Measurements from ENCODE around the gene PLA2G4B. TPM values are rescaled to one million over a fixed set of nuclear protein-coding genes. Genes with fewer than 3 reads are reported as not detected.

Gene PLA2G4B
- total RNA-seq, 1 donor from 2014 or later, result 1.8 TPM

DNA sequence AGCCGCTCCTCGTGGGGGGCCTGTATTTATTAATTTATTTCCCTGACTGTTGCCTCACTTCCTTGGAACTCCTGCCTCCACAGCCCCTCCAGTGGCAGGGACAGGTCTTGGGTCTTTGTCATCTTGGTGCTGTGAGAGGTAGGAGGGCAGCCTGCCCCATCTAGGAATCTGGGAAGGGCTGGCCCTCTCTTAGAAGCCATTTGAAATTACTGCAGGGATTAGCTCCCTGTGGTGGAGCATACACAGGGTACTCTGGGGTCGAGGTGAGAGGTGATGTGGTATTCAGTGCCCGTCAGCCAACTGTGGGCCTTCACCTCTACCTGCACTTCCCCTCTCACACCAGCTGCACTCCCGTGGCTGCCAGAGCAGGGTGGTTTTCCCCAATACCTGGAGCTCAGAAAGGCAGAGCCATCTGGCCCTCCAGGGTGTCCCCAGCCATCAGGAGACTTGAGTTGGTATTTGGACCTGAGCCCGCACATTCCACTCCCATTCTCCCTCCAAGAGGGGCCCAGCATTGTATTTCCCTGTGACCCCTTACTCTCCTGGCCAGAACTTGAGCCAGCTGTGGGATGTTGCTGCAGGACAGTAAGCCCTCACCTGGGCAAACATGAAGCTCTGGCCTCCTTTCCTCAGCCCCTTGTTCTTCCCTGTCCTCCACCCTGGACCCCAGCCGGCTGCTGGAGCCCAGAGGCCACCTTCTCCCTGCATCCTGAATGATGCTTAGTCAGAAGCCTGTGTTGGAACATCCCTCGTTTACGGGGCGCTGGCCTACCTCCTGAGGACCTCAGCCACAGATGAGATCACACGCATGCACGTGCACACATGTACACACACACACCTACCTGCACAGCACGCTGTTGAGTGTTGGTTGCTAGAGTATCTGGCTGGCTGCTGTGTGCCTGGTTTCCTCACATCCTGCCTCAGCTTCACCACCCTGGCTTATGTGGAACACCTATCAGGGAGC, 12.8 kb upstream of the PLA2G4B start:
- Histone ChIP-seq H3K27ac (ENCODE audit: low read depth, low read length) (no peak overlapping the region), H3K4me1 (ENCODE audit: insufficient read depth, low read length) (peaks cover 14% of the 10 kb centered on the region), H3K4me2 (ENCODE audit: low read length) (no peak overlapping the region), H3K36me3 (ENCODE audit: insufficient read depth, low read length) (peaks cover 8% of the 10 kb centered on the region), H2AFZ (ENCODE audit: low read depth, low read length) (no peak overlapping the region), H3K9me3 (ENCODE audit: insufficient read depth, low read depth, low read length) (no peaks in the 10 kb centered on the region), H3K27me3 (ENCODE audit: insufficient read depth, low read length) (no peaks in the 10 kb centered on the region), H3K79me2 (ENCODE audit: insufficient read depth, low read length) (peaks cover 6% of the 10 kb centered on the region), H4K20me1 (ENCODE audit: insufficient read depth, low read length) (peaks cover 9% of the 10 kb centered on the region), H3K9ac (ENCODE audit: low read length) (no peak overlapping the region), H3K4me3 (ENCODE audit: insufficient read depth, low read depth, low read length) (no peak overlapping the region)
- Mint-ChIP-seq H3K4me1 (ENCODE audit: low read depth, unreplicated experiment) (peaks cover 4% of the 10 kb centered on the region), H3K9me3 (ENCODE audit: unreplicated experiment) (no peaks in the 10 kb centered on the region), H3K27ac (ENCODE audit: unreplicated experiment) (no peak overlapping the region), H3K27me3 (ENCODE audit: low read depth, unreplicated experiment) (no peaks in the 10 kb centered on the region), H3K4me3 (ENCODE audit: unreplicated experiment) (peak overlapping the region; percentile 62), H3K36me3 (ENCODE audit: low read depth, unreplicated experiment) (peaks cover 10% of the 10 kb centered on the region)
- TF ChIP-seq EZH2 (IDR thresholded peaks at IDR 0.05; ENCODE audit: insufficient read depth, low read length), result no peak
- TF ChIP-seq CTCF (IDR thresholded peaks at IDR 0.05; ENCODE audit: insufficient read depth, low read depth, low read length), result no peak
- DNase-seq (ENCODE audit: low read depth) (no peak), FAIRE-seq (no peak)

DNA sequence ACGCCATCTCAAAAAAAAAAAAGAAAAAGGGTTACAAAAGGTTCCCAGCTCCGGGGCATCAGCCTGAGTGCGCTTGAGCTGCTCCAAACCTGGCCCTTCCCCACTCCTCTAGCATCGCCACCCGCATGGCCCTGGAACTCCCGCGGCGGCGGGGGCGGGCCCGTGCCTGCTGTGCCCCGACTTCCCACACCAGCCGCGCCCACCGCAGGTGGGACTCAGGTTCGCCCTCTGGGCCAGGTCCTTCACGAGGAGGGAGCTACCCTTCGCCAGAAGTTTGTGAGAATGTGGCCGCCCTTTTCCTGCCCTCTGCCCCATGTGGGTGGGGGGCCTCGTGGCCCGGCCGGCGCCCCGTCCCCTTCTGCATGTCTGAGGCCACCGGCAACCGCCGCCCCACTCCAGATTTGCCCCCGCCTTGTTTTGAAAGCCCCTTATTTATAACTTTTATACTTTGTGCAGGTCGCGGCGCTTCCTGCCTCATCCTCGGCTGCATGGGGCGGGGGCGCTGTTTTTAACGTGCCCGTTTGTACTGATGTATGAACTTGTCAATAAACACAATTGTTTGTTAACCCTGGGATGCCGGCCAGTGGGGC, 11.3 kb upstream of the PLA2G4B start:
- Histone ChIP-seq H3K4me1 (ENCODE audit: insufficient read depth, low read length) (peaks cover 14% of the 10 kb centered on the region), H4K20me1 (ENCODE audit: insufficient read depth, low read length) (peaks cover 21% of the 10 kb centered on the region), H3K27ac (ENCODE audit: low read depth, low read length) (no peak overlapping the region), H3K27me3 (ENCODE audit: insufficient read depth, low read length) (no peaks in the 10 kb centered on the region), H3K4me3 (ENCODE audit: insufficient read depth, low read depth, low read length) (peak overlapping the region; percentile 58), H3K36me3 (ENCODE audit: insufficient read depth, low read length) (peaks cover 10% of the 10 kb centered on the region), H3K9me3 (ENCODE audit: insufficient read depth, low read depth, low read length) (no peaks in the 10 kb centered on the region), H3K9ac (ENCODE audit: low read length) (peak overlapping the region; percentile 44), H2AFZ (ENCODE audit: low read depth, low read length) (peak overlapping the region; percentile 39), H3K79me2 (ENCODE audit: insufficient read depth, low read length) (peaks cover 6% of the 10 kb centered on the region), H3K4me2 (ENCODE audit: low read length) (peak overlapping the region; percentile 84)
- H3K4me3 Mint-ChIP-seq (ENCODE audit: unreplicated experiment), result peak overlapping the region; percentile 88
- no peaks in the 10 kb centered on the region for H3K9me3 Mint-ChIP-seq (ENCODE audit: unreplicated experiment)
- TF ChIP-seq CTCF (IDR thresholded peaks at IDR 0.05; ENCODE audit: insufficient read depth, low read depth, low read length) (no peak), EZH2 (IDR thresholded peaks at IDR 0.05; ENCODE audit: insufficient read depth, low read length) (no peak)
- FAIRE-seq (no peak), DNase-seq (ENCODE audit: low read depth) (no peak)
- H3K27me3 Mint-ChIP-seq (ENCODE audit: low read depth, unreplicated experiment), result no peaks in the 10 kb centered on the region
- peaks cover 12% of the 10 kb centered on the region for H3K36me3 Mint-ChIP-seq (ENCODE audit: low read depth, unreplicated experiment)
- H3K27ac Mint-ChIP-seq (ENCODE audit: unreplicated experiment), result peak overlapping the region; percentile 12
- H3K4me1 Mint-ChIP-seq (ENCODE audit: low read depth, unreplicated experiment), result peaks cover 4% of the 10 kb centered on the region

Measured in astrocyte (in vitro differentiated cells and primary cell).